ENCODE results near the gene TSN.

- no peak for TF ChIP-seq CTCF (IDR thresholded peaks at IDR 0.05)
- TF ChIP-seq, protein P1, sequence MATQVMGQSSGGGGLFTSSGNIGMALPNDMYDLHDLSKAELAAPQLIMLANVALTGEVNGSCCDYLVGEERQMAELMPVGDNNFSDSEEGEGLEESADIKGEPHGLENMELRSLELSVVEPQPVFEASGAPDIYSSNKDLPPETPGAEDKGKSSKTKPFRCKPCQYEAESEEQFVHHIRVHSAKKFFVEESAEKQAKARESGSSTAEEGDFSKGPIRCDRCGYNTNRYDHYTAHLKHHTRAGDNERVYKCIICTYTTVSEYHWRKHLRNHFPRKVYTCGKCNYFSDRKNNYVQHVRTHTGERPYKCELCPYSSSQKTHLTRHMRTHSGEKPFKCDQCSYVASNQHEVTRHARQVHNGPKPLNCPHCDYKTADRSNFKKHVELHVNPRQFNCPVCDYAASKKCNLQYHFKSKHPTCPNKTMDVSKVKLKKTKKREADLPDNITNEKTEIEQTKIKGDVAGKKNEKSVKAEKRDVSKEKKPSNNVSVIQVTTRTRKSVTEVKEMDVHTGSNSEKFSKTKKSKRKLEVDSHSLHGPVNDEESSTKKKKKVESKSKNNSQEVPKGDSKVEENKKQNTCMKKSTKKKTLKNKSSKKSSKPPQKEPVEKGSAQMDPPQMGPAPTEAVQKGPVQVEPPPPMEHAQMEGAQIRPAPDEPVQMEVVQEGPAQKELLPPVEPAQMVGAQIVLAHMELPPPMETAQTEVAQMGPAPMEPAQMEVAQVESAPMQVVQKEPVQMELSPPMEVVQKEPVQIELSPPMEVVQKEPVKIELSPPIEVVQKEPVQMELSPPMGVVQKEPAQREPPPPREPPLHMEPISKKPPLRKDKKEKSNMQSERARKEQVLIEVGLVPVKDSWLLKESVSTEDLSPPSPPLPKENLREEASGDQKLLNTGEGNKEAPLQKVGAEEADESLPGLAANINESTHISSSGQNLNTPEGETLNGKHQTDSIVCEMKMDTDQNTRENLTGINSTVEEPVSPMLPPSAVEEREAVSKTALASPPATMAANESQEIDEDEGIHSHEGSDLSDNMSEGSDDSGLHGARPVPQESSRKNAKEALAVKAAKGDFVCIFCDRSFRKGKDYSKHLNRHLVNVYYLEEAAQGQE (IDR thresholded peaks at IDR 0.05; ENCODE audit: insufficient read depth in 1 of 2, low read depth in 2 of 2, low read length in 1 of 2) = no peak
- TF ChIP-seq POLR2AphosphoS5 (IDR thresholded peaks at IDR 0.05; ENCODE audit: low read depth, low read length) = no peak
- no peak for TF ChIP-seq SIN3A (IDR thresholded peaks at IDR 0.05; ENCODE audit: borderline replicate concordance, insufficient read depth, low read depth, low read length)
Measured at GRCh38 chr2:121776361-121776760, 20.9 kb downstream of the TSN start.
